ENCODE data around the gene NELFB. TPM values are rescaled to one million over a fixed set of nuclear protein-coding genes. Genes with fewer than 3 reads are reported as not detected.

NELFB gene
- total and polyA plus RNA-seq, 9 of the 15 experiments (the other 6 are each of a cell fraction or from before 2014, with no cell fraction given) = 0.24 to 84.0 (median 29.7) TPM

DNA sequence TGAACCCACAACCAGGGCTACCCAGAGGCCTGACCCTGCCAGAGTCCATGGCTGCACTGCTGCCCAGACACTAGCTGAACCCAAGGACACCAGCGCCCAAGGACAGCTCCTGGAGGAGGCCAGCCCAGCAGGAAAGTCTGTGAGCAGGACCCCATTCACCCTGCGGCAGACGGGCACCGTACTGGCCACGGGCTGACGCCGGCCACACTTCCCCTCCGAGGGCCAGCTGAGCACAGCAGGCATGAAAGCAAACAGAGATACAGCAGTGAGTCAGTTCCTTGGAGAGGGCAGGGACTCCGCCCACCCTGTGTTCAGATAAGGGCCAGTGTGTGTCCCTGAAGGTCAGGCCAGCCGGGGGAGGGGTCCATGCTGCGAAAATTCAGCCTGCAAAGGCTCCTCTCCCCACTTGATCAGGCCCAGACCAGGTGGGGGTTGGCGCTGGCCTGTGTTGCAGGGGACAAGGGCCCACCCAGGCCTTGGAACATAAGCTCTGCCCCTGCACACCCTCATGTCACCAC, 36.3 kb upstream of the NELFB start (continued):
- TF ChIP-seq, protein P1, sequence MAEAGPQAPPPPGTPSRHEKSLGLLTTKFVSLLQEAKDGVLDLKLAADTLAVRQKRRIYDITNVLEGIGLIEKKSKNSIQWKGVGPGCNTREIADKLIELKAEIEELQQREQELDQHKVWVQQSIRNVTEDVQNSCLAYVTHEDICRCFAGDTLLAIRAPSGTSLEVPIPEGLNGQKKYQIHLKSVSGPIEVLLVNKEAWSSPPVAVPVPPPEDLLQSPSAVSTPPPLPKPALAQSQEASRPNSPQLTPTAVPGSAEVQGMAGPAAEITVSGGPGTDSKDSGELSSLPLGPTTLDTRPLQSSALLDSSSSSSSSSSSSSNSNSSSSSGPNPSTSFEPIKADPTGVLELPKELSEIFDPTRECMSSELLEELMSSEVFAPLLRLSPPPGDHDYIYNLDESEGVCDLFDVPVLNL (CRISPR knock-in tag; IDR thresholded peaks at IDR 0.05; ENCODE audit: low read depth) = no peak
- peak; percentile 84; the same call in 1 of the 2 replicates for TF ChIP-seq ZNF165 (CRISPR knock-in tag; IDR thresholded peaks at IDR 0.05; ENCODE audit: borderline replicate concordance)
- TF ChIP-seq MIER1 (IDR thresholded peaks at IDR 0.05; ENCODE audit: low read depth) = no peak
- no peak for TF ChIP-seq BRCA1 (IDR thresholded peaks at IDR 0.05)
- TF ChIP-seq BRCA1 (CRISPR knock-in tag; IDR thresholded peaks at IDR 0.05) = no peak
- TF ChIP-seq, protein P2, sequence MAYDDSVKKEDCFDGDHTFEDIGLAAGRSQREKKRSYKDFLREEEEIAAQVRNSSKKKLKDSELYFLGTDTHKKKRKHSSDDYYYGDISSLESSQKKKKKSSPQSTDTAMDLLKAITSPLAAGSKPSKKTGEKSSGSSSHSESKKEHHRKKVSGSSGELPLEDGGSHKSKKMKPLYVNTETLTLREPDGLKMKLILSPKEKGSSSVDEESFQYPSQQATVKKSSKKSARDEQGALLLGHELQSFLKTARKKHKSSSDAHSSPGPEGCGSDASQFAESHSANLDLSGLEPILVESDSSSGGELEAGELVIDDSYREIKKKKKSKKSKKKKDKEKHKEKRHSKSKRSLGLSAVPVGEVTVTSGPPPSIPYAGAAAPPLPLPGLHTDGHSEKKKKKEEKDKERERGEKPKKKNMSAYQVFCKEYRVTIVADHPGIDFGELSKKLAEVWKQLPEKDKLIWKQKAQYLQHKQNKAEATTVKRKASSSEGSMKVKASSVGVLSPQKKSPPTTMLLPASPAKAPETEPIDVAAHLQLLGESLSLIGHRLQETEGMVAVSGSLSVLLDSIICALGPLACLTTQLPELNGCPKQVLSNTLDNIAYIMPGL (CRISPR knock-in tag; IDR thresholded peaks at IDR 0.05) = no peak; the same call in 1 of the 2 replicates
- TF ChIP-seq RBM39 (optimal IDR thresholded peaks at IDR 0.05; ENCODE audit: low read depth, low read length) = no peak
- peak in 1 of 2 experiments; percentile 91; a peak in 2 of 4 replicates for TF ChIP-seq HDAC1 (IDR thresholded peaks at IDR 0.05)
- TF ChIP-seq POLR2B (IDR thresholded peaks at IDR 0.05; ENCODE audit: low read depth, partially characterized antibody) = peak; percentile 40
- no peak for TF ChIP-seq SAFB (IDR thresholded peaks at IDR 0.05; ENCODE audit: borderline replicate concordance, low read depth, low read length)
- peak; percentile 77 for TF ChIP-seq ATF3 (IDR thresholded peaks at IDR 0.05)
- TF ChIP-seq ATF3 (CRISPR knock-in tag; conservative IDR thresholded peaks at IDR 0.05) = 0 out of 2 replicates have a peak, but pooled peaks have one; percentile 27
- TF ChIP-seq, protein P3, sequence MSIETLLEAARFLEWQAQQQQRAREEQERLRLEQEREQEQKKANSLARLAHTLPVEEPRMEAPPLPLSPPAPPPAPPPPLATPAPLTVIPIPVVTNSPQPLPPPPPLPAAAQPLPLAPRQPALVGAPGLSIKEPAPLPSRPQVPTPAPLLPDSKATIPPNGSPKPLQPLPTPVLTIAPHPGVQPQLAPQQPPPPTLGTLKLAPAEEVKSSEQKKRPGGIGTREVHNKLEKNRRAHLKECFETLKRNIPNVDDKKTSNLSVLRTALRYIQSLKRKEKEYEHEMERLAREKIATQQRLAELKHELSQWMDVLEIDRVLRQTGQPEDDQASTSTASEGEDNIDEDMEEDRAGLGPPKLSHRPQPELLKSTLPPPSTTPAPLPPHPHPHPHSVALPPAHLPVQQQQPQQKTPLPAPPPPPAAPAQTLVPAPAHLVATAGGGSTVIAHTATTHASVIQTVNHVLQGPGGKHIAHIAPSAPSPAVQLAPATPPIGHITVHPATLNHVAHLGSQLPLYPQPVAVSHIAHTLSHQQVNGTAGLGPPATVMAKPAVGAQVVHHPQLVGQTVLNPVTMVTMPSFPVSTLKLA (conservative IDR thresholded peaks at IDR 0.05) = peak; percentile 54 to 81
- peak; percentile 51 for TF ChIP-seq ETV1 (tag; conservative IDR thresholded peaks at IDR 0.05; ENCODE audit: low read depth)
- no peak for TF ChIP-seq TFAM (CRISPR knock-in tag; conservative IDR thresholded peaks at IDR 0.05)
- TF ChIP-seq SREBF1 (IDR thresholded peaks at IDR 0.05; ENCODE audit: borderline replicate concordance, low read depth, low read length) = no peak
- no peak for TF ChIP-seq ZNF146 (CRISPR knock-in tag; IDR thresholded peaks at IDR 0.05; ENCODE audit: unreplicated experiment)
- no peak for TF ChIP-seq MAFF (IDR thresholded peaks at IDR 0.05; ENCODE audit: low read length)
- TF ChIP-seq SLC30A9 (CRISPR knock-in tag; IDR thresholded peaks at IDR 0.05) = no peak
- peak; percentile 80 for TF ChIP-seq POLR2G (IDR thresholded peaks at IDR 0.05; ENCODE audit: low read depth, low read length)
- no peak; the same call in 1 of the 2 replicates for TF ChIP-seq MBD2 (IDR thresholded peaks at IDR 0.05; ENCODE audit: borderline replicate concordance, low read depth)
- no peak for TF ChIP-seq GABPA (tag; conservative IDR thresholded peaks at IDR 0.05; ENCODE audit: low read depth)
- TF ChIP-seq RBBP5 (IDR thresholded peaks at IDR 0.05; ENCODE audit: borderline replicate concordance, insufficient read depth, low read length, poor library complexity, severe bottlenecking) = peak; percentile 33
